Panc1 (cell line): ENCODE data around the gene SNX6.

Experiments used
- POLR2AphosphoS5 ChIP-seq: IDR thresholded peaks from 2 replicates; pipeline ENCODE4 v1.6.1; 2012; ENCODE audit warnings: mild to moderate bottlenecking, low read depth, low read length, moderate library complexity
- TF ChIP-seq, protein P1 (sequence below): fragments of 450-650 bp; IDR thresholded peaks from 2 replicates; pipeline ENCODE4 v1.5.1; 2017; ENCODE audit warnings: mild to moderate bottlenecking
- TF ChIP-seq, protein P2 (sequence below), 2 experiments: IDR thresholded peaks; 2 replicates each; pipeline ENCODE4 v1.6.1; 2011 to 2012; ENCODE audit warnings: low read depth in 2 of 2, control low read depth in 1 of 2, low read length in 1 of 2, mild to moderate bottlenecking in 1 of 2, moderate library complexity in 1 of 2; ENCODE audit not compliant: insufficient read depth in 1 of 2

DNA sequence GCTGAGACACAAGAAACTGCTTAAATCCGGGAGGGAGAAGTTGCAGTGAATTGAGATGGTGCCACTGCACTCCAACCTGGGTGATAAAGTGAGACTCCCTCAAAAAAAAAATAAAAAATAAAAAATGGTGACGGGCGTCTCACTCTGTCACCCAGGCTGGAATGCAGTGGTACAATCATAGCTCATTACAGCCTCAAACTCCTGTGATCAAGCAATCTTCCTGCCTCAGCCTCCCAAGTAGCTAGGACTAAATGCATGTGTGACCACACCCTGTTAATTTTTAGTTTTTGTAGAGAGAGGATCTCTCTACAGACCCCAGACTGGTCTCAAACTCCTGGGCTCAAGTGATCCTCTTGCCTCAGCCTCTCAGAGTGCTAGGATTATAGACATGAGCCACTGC, 9.1 kb downstream of the SNX6 start:
- TF ChIP-seq, protein P1, sequence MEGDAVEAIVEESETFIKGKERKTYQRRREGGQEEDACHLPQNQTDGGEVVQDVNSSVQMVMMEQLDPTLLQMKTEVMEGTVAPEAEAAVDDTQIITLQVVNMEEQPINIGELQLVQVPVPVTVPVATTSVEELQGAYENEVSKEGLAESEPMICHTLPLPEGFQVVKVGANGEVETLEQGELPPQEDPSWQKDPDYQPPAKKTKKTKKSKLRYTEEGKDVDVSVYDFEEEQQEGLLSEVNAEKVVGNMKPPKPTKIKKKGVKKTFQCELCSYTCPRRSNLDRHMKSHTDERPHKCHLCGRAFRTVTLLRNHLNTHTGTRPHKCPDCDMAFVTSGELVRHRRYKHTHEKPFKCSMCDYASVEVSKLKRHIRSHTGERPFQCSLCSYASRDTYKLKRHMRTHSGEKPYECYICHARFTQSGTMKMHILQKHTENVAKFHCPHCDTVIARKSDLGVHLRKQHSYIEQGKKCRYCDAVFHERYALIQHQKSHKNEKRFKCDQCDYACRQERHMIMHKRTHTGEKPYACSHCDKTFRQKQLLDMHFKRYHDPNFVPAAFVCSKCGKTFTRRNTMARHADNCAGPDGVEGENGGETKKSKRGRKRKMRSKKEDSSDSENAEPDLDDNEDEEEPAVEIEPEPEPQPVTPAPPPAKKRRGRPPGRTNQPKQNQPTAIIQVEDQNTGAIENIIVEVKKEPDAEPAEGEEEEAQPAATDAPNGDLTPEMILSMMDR: no peak
- no peak for TF ChIP-seq POLR2AphosphoS5
- TF ChIP-seq, protein P2, sequence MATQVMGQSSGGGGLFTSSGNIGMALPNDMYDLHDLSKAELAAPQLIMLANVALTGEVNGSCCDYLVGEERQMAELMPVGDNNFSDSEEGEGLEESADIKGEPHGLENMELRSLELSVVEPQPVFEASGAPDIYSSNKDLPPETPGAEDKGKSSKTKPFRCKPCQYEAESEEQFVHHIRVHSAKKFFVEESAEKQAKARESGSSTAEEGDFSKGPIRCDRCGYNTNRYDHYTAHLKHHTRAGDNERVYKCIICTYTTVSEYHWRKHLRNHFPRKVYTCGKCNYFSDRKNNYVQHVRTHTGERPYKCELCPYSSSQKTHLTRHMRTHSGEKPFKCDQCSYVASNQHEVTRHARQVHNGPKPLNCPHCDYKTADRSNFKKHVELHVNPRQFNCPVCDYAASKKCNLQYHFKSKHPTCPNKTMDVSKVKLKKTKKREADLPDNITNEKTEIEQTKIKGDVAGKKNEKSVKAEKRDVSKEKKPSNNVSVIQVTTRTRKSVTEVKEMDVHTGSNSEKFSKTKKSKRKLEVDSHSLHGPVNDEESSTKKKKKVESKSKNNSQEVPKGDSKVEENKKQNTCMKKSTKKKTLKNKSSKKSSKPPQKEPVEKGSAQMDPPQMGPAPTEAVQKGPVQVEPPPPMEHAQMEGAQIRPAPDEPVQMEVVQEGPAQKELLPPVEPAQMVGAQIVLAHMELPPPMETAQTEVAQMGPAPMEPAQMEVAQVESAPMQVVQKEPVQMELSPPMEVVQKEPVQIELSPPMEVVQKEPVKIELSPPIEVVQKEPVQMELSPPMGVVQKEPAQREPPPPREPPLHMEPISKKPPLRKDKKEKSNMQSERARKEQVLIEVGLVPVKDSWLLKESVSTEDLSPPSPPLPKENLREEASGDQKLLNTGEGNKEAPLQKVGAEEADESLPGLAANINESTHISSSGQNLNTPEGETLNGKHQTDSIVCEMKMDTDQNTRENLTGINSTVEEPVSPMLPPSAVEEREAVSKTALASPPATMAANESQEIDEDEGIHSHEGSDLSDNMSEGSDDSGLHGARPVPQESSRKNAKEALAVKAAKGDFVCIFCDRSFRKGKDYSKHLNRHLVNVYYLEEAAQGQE (IDR thresholded peaks at IDR 0.05; ENCODE audit: insufficient read depth in 1 of 2, low read depth in 2 of 2, low read length in 1 of 2): no peak
